ENCODE data around the gene RPTOR.
A peak's percentile ranks its signal among the peaks of the same experiment; 100 is the strongest.

RPTOR gene

GRCh38 chr17:80821546-80821945, 276.9 kb downstream of the RPTOR start:
- WGBS, 2 donors (ENCODE audit: extremely low coverage in 2 of 2, insufficient read length in 2 of 2, insufficient replicate concordance in 1 of 2) = no CpG with 5 or more reads among the region's 18 CpGs

GRCh38 chr17:80822021-80822699, 277.5 kb downstream of the RPTOR start:
- Histone ChIP-seq H2AK5ac (ENCODE audit: low read depth, low read length) (no peak overlapping the region), H3K79me1 (ENCODE audit: low read depth, low read length) (peaks cover 4% of the 10 kb centered on the region), H3K14ac (ENCODE audit: low read length) (no peak overlapping the region), H2AFZ (ENCODE audit: low read length) (no peak overlapping the region), H2BK15ac (ENCODE audit: low read length) (no peak overlapping the region), H3K4me1 (ENCODE audit: control insufficient read depth in 2 of 2, insufficient read depth in 1 of 2, low read depth in 1 of 2, low read length in 2 of 2) (peaks cover 3 to 5% of the 10 kb centered on the region in 2 donors), H2BK120ac (ENCODE audit: low read depth, low read length) (no peak overlapping the region), H2BK5ac (ENCODE audit: low read length) (no peak overlapping the region), H3K18ac (ENCODE audit: low read length) (peak overlapping the region; percentile 62), H3K9me3 (replicated peaks in 1 of 2; ENCODE audit: control insufficient read depth in 2 of 2, insufficient read depth in 1 of 2, low read depth in 1 of 2, low read length in 2 of 2) (peaks cover 0 to 2% of the 10 kb centered on the region in 2 donors), H3K27ac (replicated peaks; ENCODE audit: low read length) (no peak overlapping the region), H4K8ac (ENCODE audit: low read depth, low read length) (no peak overlapping the region), H3K36me3 (replicated peaks in 1 of 2; ENCODE audit: control insufficient read depth in 2 of 2, insufficient read depth in 2 of 2, low read length in 2 of 2) (peaks cover 6 to 23% of the 10 kb centered on the region in 2 donors), H3K9ac (ENCODE audit: low read depth, low read length, poor library complexity) (peak overlapping the region; percentile 1), H3K4ac (ENCODE audit: low read length) (no peak overlapping the region), H3K27me3 (ENCODE audit: control insufficient read depth in 3 of 3, insufficient read depth in 3 of 3, low read depth in 1 of 3, low read length in 3 of 3) (no peaks in the 10 kb centered on the region), H3K4me3 (ENCODE audit: low read length in 2 of 2) (no peak overlapping the region), H2BK12ac (ENCODE audit: low read length) (no peak overlapping the region), H3K23ac (ENCODE audit: low read depth, low read length, poor library complexity) (no peak overlapping the region), H4K91ac (ENCODE audit: low read depth, low read length, poor library complexity) (no peak overlapping the region), H3K4me2 (ENCODE audit: insufficient read depth, low read length, poor library complexity, severe bottlenecking) (no peak overlapping the region)
- no CpG with 5 or more reads among the region's 36 CpGs for WGBS, 2 donors (ENCODE audit: extremely low coverage in 2 of 2, insufficient read length in 2 of 2, insufficient replicate concordance in 1 of 2)
- no peak for DNase-seq (ENCODE audit: low spot score)

More at GRCh38 chr17:80821546-80821945, 276.9 kb downstream of the RPTOR start:
- peak overlapping the region; percentile 6 for H2BK5ac ChIP-seq (ENCODE audit: low read length)
- H3K27ac ChIP-seq (replicated peaks; ENCODE audit: low read length) = no peak overlapping the region
- H3K79me1 ChIP-seq (ENCODE audit: low read depth, low read length) = peaks cover 4% of the 10 kb centered on the region
- H4K8ac ChIP-seq (ENCODE audit: low read depth, low read length) = no peak overlapping the region
- no peak overlapping the region for H3K9ac ChIP-seq (ENCODE audit: low read depth, low read length, poor library complexity)
- H3K4ac ChIP-seq (ENCODE audit: low read length) = no peak overlapping the region
- no peak overlapping the region for H2BK15ac ChIP-seq (ENCODE audit: low read length)
- H3K4me3 ChIP-seq (ENCODE audit: low read length in 2 of 2) = no peak overlapping the region
- DNase-seq (ENCODE audit: low spot score) = no peak
- H2BK12ac ChIP-seq (ENCODE audit: low read length) = peak overlapping the region; percentile 43
- H3K9me3 ChIP-seq (replicated peaks in 1 of 2; ENCODE audit: control insufficient read depth in 2 of 2, insufficient read depth in 1 of 2, low read depth in 1 of 2, low read length in 2 of 2) = peaks cover 0 to 2% of the 10 kb centered on the region in 2 donors
- no peak overlapping the region for H3K18ac ChIP-seq (ENCODE audit: low read length)
- no peak overlapping the region for H2AK5ac ChIP-seq (ENCODE audit: low read depth, low read length)
- H3K14ac ChIP-seq (ENCODE audit: low read length) = peak overlapping the region; percentile 78
- peaks cover 6 to 23% of the 10 kb centered on the region in 2 donors for H3K36me3 ChIP-seq (replicated peaks in 1 of 2; ENCODE audit: control insufficient read depth in 2 of 2, insufficient read depth in 2 of 2, low read length in 2 of 2)
- H4K91ac ChIP-seq (ENCODE audit: low read depth, low read length, poor library complexity) = no peak overlapping the region
- no peak overlapping the region for H2BK120ac ChIP-seq (ENCODE audit: low read depth, low read length)
- peaks cover 2 to 5% of the 10 kb centered on the region in 2 donors for H3K4me1 ChIP-seq (ENCODE audit: control insufficient read depth in 2 of 2, insufficient read depth in 1 of 2, low read depth in 1 of 2, low read length in 2 of 2)
- H3K4me2 ChIP-seq (ENCODE audit: insufficient read depth, low read length, poor library complexity, severe bottlenecking) = no peak overlapping the region
- peak overlapping the region; percentile 14 for H3K23ac ChIP-seq (ENCODE audit: low read depth, low read length, poor library complexity)
- H2AFZ ChIP-seq (ENCODE audit: low read length) = no peak overlapping the region
- no peaks in the 10 kb centered on the region for H3K27me3 ChIP-seq (ENCODE audit: control insufficient read depth in 3 of 3, insufficient read depth in 3 of 3, low read depth in 1 of 3, low read length in 3 of 3)

- Histone ChIP-seq H3K4me1 (ENCODE audit: control insufficient read depth in 2 of 2, insufficient read depth in 1 of 2, low read depth in 1 of 2, low read length in 2 of 2) (peaks cover 6 to 10% of the 10 kb centered on the region in 2 donors), H3K14ac (ENCODE audit: low read length) (peak overlapping the region; percentile 14), H3K4ac (ENCODE audit: low read length) (no peak overlapping the region), H3K9me3 (replicated peaks in 1 of 2; ENCODE audit: control insufficient read depth in 2 of 2, insufficient read depth in 1 of 2, low read depth in 1 of 2, low read length in 2 of 2) (peaks cover 0 to 2% of the 10 kb centered on the region in 2 donors), H4K91ac (ENCODE audit: low read depth, low read length, poor library complexity) (no peak overlapping the region), H3K4me2 (ENCODE audit: insufficient read depth, low read length, poor library complexity, severe bottlenecking) (no peak overlapping the region), H3K9ac (ENCODE audit: low read depth, low read length, poor library complexity) (no peak overlapping the region), H2BK15ac (ENCODE audit: low read length) (no peak overlapping the region), H3K79me1 (ENCODE audit: low read depth, low read length) (peaks cover 4% of the 10 kb centered on the region), H3K27ac (replicated peaks; ENCODE audit: low read length) (no peak overlapping the region), H3K18ac (ENCODE audit: low read length) (no peak overlapping the region), H4K8ac (ENCODE audit: low read depth, low read length) (no peak overlapping the region), H2AFZ (ENCODE audit: low read length) (no peak overlapping the region), H3K4me3 (ENCODE audit: low read length in 2 of 2) (no peak overlapping the region), H2BK5ac (ENCODE audit: low read length) (no peak overlapping the region), H3K23ac (ENCODE audit: low read depth, low read length, poor library complexity) (no peak overlapping the region), H3K36me3 (replicated peaks in 1 of 2; ENCODE audit: control insufficient read depth in 2 of 2, insufficient read depth in 2 of 2, low read length in 2 of 2) (peaks cover 6 to 25% of the 10 kb centered on the region in 2 donors), H2BK12ac (ENCODE audit: low read length) (no peak overlapping the region), H2AK5ac (ENCODE audit: low read depth, low read length) (no peak overlapping the region), H3K27me3 (ENCODE audit: control insufficient read depth in 3 of 3, insufficient read depth in 3 of 3, low read depth in 1 of 3, low read length in 3 of 3) (no peaks in the 10 kb centered on the region), H2BK120ac (ENCODE audit: low read depth, low read length) (no peak overlapping the region)
- WGBS, 2 donors (ENCODE audit: extremely low coverage in 2 of 2, insufficient read length in 2 of 2, insufficient replicate concordance in 1 of 2) = 100% methylated on average over 3 of the region's 20 CpGs; no CpG with 5 or more reads in 1 of the 2 donors
- DNase-seq (ENCODE audit: low spot score) = no peak
Measured at GRCh38 chr17:80822700-80823410, 278.2 kb downstream of the RPTOR start.

All from neuronal stem cell (in vitro differentiated cells).